K562 treated with DMSO at 1 percent for 4 hours (cell line): ENCODE data around the gene MED12L. TPM values are rescaled to one million over a fixed set of nuclear protein-coding genes. Genes with fewer than 3 reads are reported as not detected.

ENCODE experiments used
- total RNA-seq: library from RNA; unstranded; fragments of 300-600 nt; gene quantifications from 2 replicates; pipeline ENCODE4 v1.2.3, GENCODE V29; 2022; ENCODE audit not compliant: insufficient read depth

Gene MED12L
- not detected in 2 replicates for total RNA-seq

GRCh38 chr3:151085227-151085888 is at the start of gene MED12L:
MED12L (plus strand) TSS chr3:151085664; CDS start chr3:151086927, 1,263 bp downstream.

GRCh38 chr3:151203051-151203420 is 117.6 kb downstream of the MED12L start, which contains the start of gene GPR171:
GPR171 (minus strand) TSS chr3:151203216; CDS start chr3:151199386, 3,830 bp downstream.

GRCh38 chr3:151278230-151278629 is 192.8 kb downstream of the MED12L start, which contains the start of gene P2RY14:
P2RY14 (minus strand) TSS chr3:151278542; CDS start chr3:151214316, 64,226 bp downstream.

GRCh38 chr3:151316267-151316991 is 231.0 kb downstream of the MED12L start, which contains the start of gene GPR87:
GPR87 (minus strand) TSS chr3:151316820; CDS start chr3:151300100, 16,720 bp downstream.

GRCh38 chr3:151329363-151329762 is 243.9 kb downstream of the MED12L start, which contains the start of gene P2RY13:
P2RY13 (minus strand) TSS chr3:151329549; CDS start chr3:151329528, 21 bp downstream.

GRCh38 chr3:151384741-151385174 is 299.3 kb downstream of the MED12L start, which contains the start of gene P2RY12:
P2RY12 (minus strand) TSS chr3:151384753; CDS start chr3:151338845, 45,908 bp downstream.

GRCh38 chr3:151460774-151461450 is 375.4 kb downstream of the MED12L start, which contains the start of gene IGSF10:
IGSF10 (minus strand) TSS chr3:151461061; CDS start chr3:151458709, 2,352 bp downstream.

Other genes starting within 250 kb of the MED12L start
- gene MINDY4B, start 180.2 kb upstream of the MED12L start, total RNA-seq, result not detected in 2 replicates
- gene CLRN1, start 112.9 kb upstream of the MED12L start, total RNA-seq, result not detected in 2 replicates
- not detected in 2 replicates for gene GPR171, start 117.6 kb downstream of the MED12L start, total RNA-seq
- gene P2RY14, start 192.9 kb downstream of the MED12L start, total RNA-seq, result not detected in 2 replicates
- gene GPR87, start 231.2 kb downstream of the MED12L start, total RNA-seq, result not detected in 2 replicates
- gene P2RY13, start 243.9 kb downstream of the MED12L start, total RNA-seq, result not detected in 2 replicates